Adrenal gland (tissue), 12 donors: ENCODE data around the gene COPE. TPM values are rescaled to one million over a fixed set of nuclear protein-coding genes. Genes with fewer than 3 reads are reported as not detected.

Experiments
- DNase-seq, 7 donors: peaks; one replicate each; pipeline ENCODE4 v3.0.0-alpha.2; 2019 to 2020
- H3K27ac ChIP-seq, 5 donors: fragments of 200-600 bp; sonication (generic) in 4 of 5; 1 replicate in 3 of 5; 2 replicates in 2 of 5; pipeline versions ENCODE4 v1.5.1 to v1.8.0; 2016 to 2020; ENCODE audit warnings: mild to moderate bottlenecking in 1 of 5
- H3K27me3 ChIP-seq: fragments of 200-600 bp; 2 replicates; pipeline ENCODE4 v1.8.0; 2021
- H3K36me3 ChIP-seq, 2 donors: fragments of 200-600 bp; replicated peaks in 1 of 2; 1 replicate in 1 of 2; 2 replicates in 1 of 2; pipeline versions ENCODE4 v1.5.1 to v1.8.0; 2018 to 2022
- H3K4me1 ChIP-seq, 2 donors: fragments of 200-600 bp; replicated peaks in 1 of 2; 1 replicate in 1 of 2; 2 replicates in 1 of 2; pipeline versions ENCODE4 v1.5.1 to v1.8.0; 2018 to 2021
- H3K4me3 ChIP-seq, 4 donors: fragments of 200-600 bp; sonication (generic) in 3 of 4; one replicate each; pipeline ENCODE4 v1.5.1; 2016 to 2018
- H3K9me3 ChIP-seq, 3 donors: fragments of 200-600 bp; sonication (generic) in 1 of 3; replicated peaks in 1 of 3; 1 replicate in 2 of 3; 2 replicates in 1 of 3; pipeline versions ENCODE4 v1.5.1 to v1.8.0; 2016 to 2021
- POLR2A ChIP-seq, 2 donors: fragments of 450-650 bp; IDR thresholded peaks; one replicate each; pipeline ENCODE4 v1.6.1; 2017; ENCODE audit warnings: antibody characterized with exemption in 2 of 2, mild to moderate bottlenecking in 2 of 2, moderate library complexity in 1 of 2
- WGBS, 4 donors: extraction: QIAGEN DNeasy Blood & Tissue Kit in 2 of 4; methylation state at CpG; one replicate each; pipeline versions ENCODE4 v1.1.5 to v1.1.7; 2013 to 2017; 5-methylcytosine and 5-hydroxymethylcytosine counted together
- intact Hi-C, 2 donors: fragments of 100-400 bp; cut with DNase I; formaldehyde crosslinking; loops; one replicate each; pipeline versions ENCODE4 v1.14.1 to v1.15.0; 2022 to 2023
- polyA plus RNA-seq, 3 donors: library from polyadenylated mRNA; stranded (reverse); fragments of 200-250 nt in 2 of 3; fragments of 350-450 nt in 1 of 3; fragmentation: Illumina TruSeq in 1 of 3; extraction: RNeasy Lipid Tissue Mini Kit (QIAGEN cat#74804) in 1 of 3; gene quantifications; one replicate each; pipeline ENCODE4 v1.2.3, GENCODE V29; 2013 to 2014
- total RNA-seq, 9 donors: library from RNA; depleted of rRNA in 4 of 9; stranded (reverse); fragments of >200 nt in 4 of 9; fragments of 120-200 nt in 1 of 9; fragmentation: NEBNext Ultra II Directional in 1 of 9; extraction: Animal tissue kit (Norgen Biotek cat#: 25700) in 1 of 9; gene quantifications; one replicate each; pipeline versions ENCODE4 v1.1.0 to v1.2.4, GENCODE V29; 2013 to 2023
- TF ChIP-seq, protein P1 (sequence below), 6 experiments: fragments of 450-650 bp in 4 of 6; fragments of 200-600 bp in 2 of 6; sonication (generic) in 1 of 6; IDR thresholded peaks; 1 replicate in 5 of 6; 2 replicates in 1 of 6; pipeline versions ENCODE4 v1.5.1 to v1.8.0; 2016 to 2021; ENCODE audit warnings: antibody characterized with exemption in 6 of 6, mild to moderate bottlenecking in 2 of 6, moderate library complexity in 1 of 6
- donor health status: healthy with polysubstance abuse.
- donor health status: Bipolar disorder and iron deficiency.
- donor health status: DM: yes; HTN: yes; CAD: no.
- donor health status: DM: no; HTN: no; CAD: no.
- donor health status: DM: no; HTN: no; CAD: no.
- donor health status: DM: yes; HTN: yes; CAD: no.

The COPE gene
- total and polyA plus RNA-seq, 12 donors, result 45.1 to 400 (median 298) TPM

- H3K27ac ChIP-seq, result peak overlapping the region in 2 of 5 donors; percentile 82 to 89
- TF ChIP-seq, protein P1, sequence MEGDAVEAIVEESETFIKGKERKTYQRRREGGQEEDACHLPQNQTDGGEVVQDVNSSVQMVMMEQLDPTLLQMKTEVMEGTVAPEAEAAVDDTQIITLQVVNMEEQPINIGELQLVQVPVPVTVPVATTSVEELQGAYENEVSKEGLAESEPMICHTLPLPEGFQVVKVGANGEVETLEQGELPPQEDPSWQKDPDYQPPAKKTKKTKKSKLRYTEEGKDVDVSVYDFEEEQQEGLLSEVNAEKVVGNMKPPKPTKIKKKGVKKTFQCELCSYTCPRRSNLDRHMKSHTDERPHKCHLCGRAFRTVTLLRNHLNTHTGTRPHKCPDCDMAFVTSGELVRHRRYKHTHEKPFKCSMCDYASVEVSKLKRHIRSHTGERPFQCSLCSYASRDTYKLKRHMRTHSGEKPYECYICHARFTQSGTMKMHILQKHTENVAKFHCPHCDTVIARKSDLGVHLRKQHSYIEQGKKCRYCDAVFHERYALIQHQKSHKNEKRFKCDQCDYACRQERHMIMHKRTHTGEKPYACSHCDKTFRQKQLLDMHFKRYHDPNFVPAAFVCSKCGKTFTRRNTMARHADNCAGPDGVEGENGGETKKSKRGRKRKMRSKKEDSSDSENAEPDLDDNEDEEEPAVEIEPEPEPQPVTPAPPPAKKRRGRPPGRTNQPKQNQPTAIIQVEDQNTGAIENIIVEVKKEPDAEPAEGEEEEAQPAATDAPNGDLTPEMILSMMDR (IDR thresholded peaks at IDR 0.05), result no peak
- TF ChIP-seq POLR2A (IDR thresholded peaks at IDR 0.05), result no peak
- peaks cover 33 to 44% of the 10 kb centered on the region in 2 donors for H3K4me1 ChIP-seq
- H3K9me3 ChIP-seq, result no peaks in the 10 kb centered on the region
- no peak overlapping the region for H3K4me3 ChIP-seq
- H3K36me3 ChIP-seq, result peaks cover 0 to 71% of the 10 kb centered on the region in 2 donors
- intact Hi-C loops, result loop anchor here (10.0 kb wide), 2 partner anchors 377 to 397 kb away; no protein-coding TSS in a partner anchor
- DNase-seq, result no peak
- no peaks in the 10 kb centered on the region for H3K27me3 ChIP-seq
- WGBS, 4 donors, result 90 to 97% (median 93%) methylated on average over 26 to 31 of the region's 31 CpGs
Observed at GRCh38 chr19:18851673-18852325, 67.4 kb downstream of the COPE start.

DNA sequence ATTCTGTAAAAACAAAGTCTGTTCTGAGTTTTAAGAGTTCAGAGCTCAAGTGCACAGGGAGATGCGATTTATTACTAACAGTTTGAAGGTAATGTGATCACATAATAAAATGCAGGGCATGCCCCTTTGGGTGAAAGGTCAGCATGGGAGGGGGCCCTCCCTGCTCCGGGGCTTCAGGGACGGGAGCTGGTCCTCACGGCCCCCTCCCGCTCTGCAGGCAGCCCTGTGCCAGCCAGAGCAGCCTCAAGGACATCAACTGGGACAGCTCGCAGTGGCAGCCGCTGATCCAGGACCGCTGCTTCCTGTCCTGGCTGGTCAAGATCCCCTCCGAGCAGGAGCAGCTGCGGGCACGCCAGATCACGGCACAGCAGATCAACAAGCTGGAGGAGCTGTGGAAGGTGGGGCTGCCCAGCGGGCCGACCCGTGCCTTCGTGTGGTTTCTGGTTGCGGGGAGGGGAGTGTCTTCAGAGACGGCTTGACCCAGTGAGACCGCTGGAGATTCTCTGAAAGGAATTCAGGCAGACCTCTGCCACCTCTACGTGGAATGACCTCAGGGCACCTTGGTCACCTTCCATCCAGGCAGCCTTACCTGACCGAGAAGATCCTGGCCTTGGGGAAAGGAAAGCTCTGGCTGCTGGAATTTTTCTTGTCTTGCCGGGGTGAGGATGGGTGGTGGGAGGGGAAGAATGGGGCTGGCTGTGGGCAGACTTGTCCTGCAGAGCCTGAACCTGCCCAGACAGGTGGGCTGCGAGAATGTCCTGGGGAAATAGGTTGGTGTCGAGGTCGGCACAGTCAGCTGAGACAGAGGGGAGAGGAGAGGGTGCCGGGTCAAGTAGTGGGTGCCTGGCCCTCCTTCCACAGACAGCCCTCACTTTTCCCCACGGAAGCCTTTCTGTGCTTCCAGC is 68.5 kb downstream of the COPE start:
- Histone ChIP-seq H3K27me3 (no peaks in the 10 kb centered on the region), H3K36me3 (peaks cover 0 to 60% of the 10 kb centered on the region in 2 donors), H3K4me3 (no peak overlapping the region), H3K27ac (peak overlapping the region; percentile 21 to 89 (median 68)), H3K4me1 (peaks cover 33 to 49% of the 10 kb centered on the region in 2 donors), H3K9me3 (no peaks in the 10 kb centered on the region)
- DNase-seq, result peak in 6 of 7 donors; percentile 64 to 84 (median 74)
- no peak for TF ChIP-seq POLR2A (IDR thresholded peaks at IDR 0.05)
- TF ChIP-seq, protein P1 (IDR thresholded peaks at IDR 0.05), result no peak
- intact Hi-C loops, result loop anchor here (10.0 kb wide), 2 partner anchors 376 to 396 kb away; no protein-coding TSS in a partner anchor
- WGBS, 4 donors, result 44 to 53% (median 47%) methylated on average over 19 to 27 of the region's 27 CpGs

GRCh38 chr19:18849838-18850400 is 69.3 kb downstream of the COPE start:
- Histone ChIP-seq H3K27ac (peak overlapping the region in 4 of 5 donors; percentile 57 to 89 (median 75)), H3K27me3 (no peaks in the 10 kb centered on the region), H3K36me3 (peaks cover 0 to 52% of the 10 kb centered on the region in 2 donors), H3K4me1 (peaks cover 33 to 53% of the 10 kb centered on the region in 2 donors), H3K9me3 (no peaks in the 10 kb centered on the region), H3K4me3 (no peak overlapping the region)
- intact Hi-C loops, result loop anchor here (5.0 to 10.0 kb wide), 4 partner anchors 255 to 395 kb away; no protein-coding TSS in a partner anchor
- TF ChIP-seq POLR2A (IDR thresholded peaks at IDR 0.05), result no peak
- TF ChIP-seq, protein P1 (IDR thresholded peaks at IDR 0.05), result no peak
- WGBS, 4 donors, result 34 to 40% (median 34%) methylated on average over 10 to 16 of the region's 16 CpGs
- no peak for DNase-seq

Other genes starting within 250 kb of the COPE start
- 10 to 100 TPM in 6 of 9 donors, 1 to 10 TPM in 3; 3.1 to 22.5 (median 10.2) TPM for gene CRTC1, start 235.7 kb downstream of the COPE start, total RNA-seq
- 10 to 100 TPM in 2 of 3 donors, 1 to 10 TPM in 1; 4.6 to 38.1 (median 18.1) TPM for gene CRTC1, start 235.7 kb downstream of the COPE start, polyA plus RNA-seq
- gene COMP, start 128.1 kb downstream of the COPE start, total RNA-seq, result under 1 TPM in 1 of 9 donors, not detected in 8; 0.11 TPM
- gene COMP, start 128.1 kb downstream of the COPE start, polyA plus RNA-seq, result under 1 TPM in 2 of 3 donors, not detected in 1; 0.16 to 0.17 TPM
- 100 to 1,000 TPM in 1 of 9 donors, 10 to 100 TPM in 8; 31.1 to 141 (median 78.7) TPM for gene UPF1, start 87.4 kb downstream of the COPE start, total RNA-seq
- gene UPF1, start 87.4 kb downstream of the COPE start, polyA plus RNA-seq, result 10 to 100 TPM; 27.6 to 80.8 (median 55.1) TPM
- 1 to 10 TPM in 3 of 9 donors, under 1 TPM in 3, not detected in 3; 0.29 to 2.8 (median 1.1) TPM for gene CERS1, start 23.2 kb downstream of the COPE start, total RNA-seq
- gene CERS1, start 23.2 kb downstream of the COPE start, polyA plus RNA-seq, result 1 to 10 TPM; 1.8 to 4.3 (median 2.8) TPM
- 10 to 100 TPM; 29.1 to 53.1 (median 46.4) TPM for gene DDX49, start 328 bp upstream of the COPE start, total RNA-seq
- 100 to 1,000 TPM in 1 of 3 donors, 10 to 100 TPM in 2; 35.9 to 105 (median 88.9) TPM for gene DDX49, start 328 bp upstream of the COPE start, polyA plus RNA-seq
- gene HOMER3, start 21.8 kb upstream of the COPE start, total RNA-seq, result 10 to 100 TPM; 20.7 to 97.1 (median 34.1) TPM
- gene HOMER3, start 21.8 kb upstream of the COPE start, polyA plus RNA-seq, result 100 to 1,000 TPM in 1 of 3 donors, 10 to 100 TPM in 2; 13.9 to 130 (median 43.2) TPM
- 10 to 100 TPM; 22.0 to 87.6 (median 49.9) TPM for gene SUGP2, start 114.1 kb upstream of the COPE start, total RNA-seq
- 100 to 1,000 TPM in 2 of 3 donors, 10 to 100 TPM in 1; 39.6 to 291 (median 176) TPM for gene SUGP2, start 114.1 kb upstream of the COPE start, polyA plus RNA-seq
- 10 to 100 TPM; 16.7 to 31.5 (median 26.7) TPM for gene ARMC6, start 114.2 kb upstream of the COPE start, total RNA-seq
- gene ARMC6, start 114.2 kb upstream of the COPE start, polyA plus RNA-seq, result 10 to 100 TPM; 26.5 to 39.3 (median 38.5) TPM
- 10 to 100 TPM in 7 of 9 donors, 1 to 10 TPM in 2; 5.7 to 14.3 (median 12.6) TPM for gene SLC25A42, start 144.6 kb upstream of the COPE start, total RNA-seq
- 10 to 100 TPM in 1 of 3 donors, 1 to 10 TPM in 2; 6.2 to 11.9 (median 10.0) TPM for gene SLC25A42, start 144.6 kb upstream of the COPE start, polyA plus RNA-seq
- 10 to 100 TPM; 27.0 to 83.8 (median 37.7) TPM for gene TMEM161A, start 219.1 kb upstream of the COPE start, total RNA-seq
- gene TMEM161A, start 219.1 kb upstream of the COPE start, polyA plus RNA-seq, result 10 to 100 TPM in 2 of 3 donors, 1 to 10 TPM in 1; 5.5 to 52.8 (median 44.4) TPM